Ectodermal cell (in vitro differentiated cells): ENCODE measurements around the gene C14orf119. TPM values are rescaled to one million over a fixed set of nuclear protein-coding genes. Genes with fewer than 3 reads are reported as not detected.

ENCODE experiments used
- H3K27ac ChIP-seq: 2 replicates; pipeline ENCODE4 v1.7.0; 2013; ENCODE audit warnings: mild to moderate bottlenecking, low read depth, low read length; ENCODE audit not compliant: insufficient read depth, poor library complexity, severe bottlenecking
- H3K27me3 ChIP-seq: 2 replicates; pipeline ENCODE4 v1.7.0; 2013; ENCODE audit warnings: mild to moderate bottlenecking, low read length; ENCODE audit not compliant: insufficient read depth, control insufficient read depth, poor library complexity, severe bottlenecking
- H3K36me3 ChIP-seq: one replicate; pipeline ENCODE4 v1.7.0; 2013; ENCODE audit warnings: low read length; ENCODE audit not compliant: control insufficient read depth, insufficient read depth
- H3K4me1 ChIP-seq: one replicate; pipeline ENCODE4 v1.7.0; 2013; ENCODE audit warnings: low read length; ENCODE audit not compliant: control insufficient read depth, insufficient read depth
- H3K4me3 ChIP-seq: 2 replicates; pipeline ENCODE4 v1.7.0; 2013; ENCODE audit warnings: low read depth, low read length, control low read depth; ENCODE audit not compliant: insufficient read depth
- H3K9me3 ChIP-seq: 2 replicates; pipeline ENCODE4 v1.7.0; 2013; ENCODE audit warnings: mild to moderate bottlenecking, low read length, moderate library complexity; ENCODE audit not compliant: control insufficient read depth
- WGBS, 2 experiments: methylation state at CpG; one replicate each; pipeline ENCODE4 v1.1.7; 2013; ENCODE audit warnings: missing lambda C conversion rate in 2 of 2; 5-methylcytosine and 5-hydroxymethylcytosine counted together
- polyA plus RNA-seq, 4 experiments: library from polyadenylated mRNA; stranded (reverse); fragments of 50-300 nt; gene quantifications; one replicate each; pipeline ENCODE4 v1.2.3, GENCODE V29; 2013

The C14orf119 gene, protein sequence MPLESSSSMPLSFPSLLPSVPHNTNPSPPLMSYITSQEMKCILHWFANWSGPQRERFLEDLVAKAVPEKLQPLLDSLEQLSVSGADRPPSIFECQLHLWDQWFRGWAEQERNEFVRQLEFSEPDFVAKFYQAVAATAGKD
- 50.3 TPM for polyA plus RNA-seq (2013, experiment 1 of 4)
- polyA plus RNA-seq (2013, experiment 2 of 4), result 56.0 TPM
- polyA plus RNA-seq (2013, experiment 3 of 4), result 58.7 TPM
- 52.6 TPM for polyA plus RNA-seq (2013, experiment 4 of 4)

GRCh38 chr14:23095196-23096108 lies at the start of gene C14orf119:
C14orf119 (plus strand) TSS chr14:23095505; CDS start chr14:23097659, 2,154 bp downstream.
- no peaks in the 10 kb centered on the region for H3K27me3 ChIP-seq
- H3K36me3 ChIP-seq, result peaks cover 16% of the 10 kb centered on the region
- peak within 1 kb of the TSS; percentile 83 for H3K27ac ChIP-seq
- WGBS, 2 experiments, result 0% methylated on average over 46 of the region's 46 CpGs
- peaks cover 16% of the 10 kb centered on the region for H3K4me1 ChIP-seq
- peak within 1 kb of the TSS; percentile 89 for H3K4me3 ChIP-seq
- no peaks in the 10 kb centered on the region for H3K9me3 ChIP-seq

DNA sequence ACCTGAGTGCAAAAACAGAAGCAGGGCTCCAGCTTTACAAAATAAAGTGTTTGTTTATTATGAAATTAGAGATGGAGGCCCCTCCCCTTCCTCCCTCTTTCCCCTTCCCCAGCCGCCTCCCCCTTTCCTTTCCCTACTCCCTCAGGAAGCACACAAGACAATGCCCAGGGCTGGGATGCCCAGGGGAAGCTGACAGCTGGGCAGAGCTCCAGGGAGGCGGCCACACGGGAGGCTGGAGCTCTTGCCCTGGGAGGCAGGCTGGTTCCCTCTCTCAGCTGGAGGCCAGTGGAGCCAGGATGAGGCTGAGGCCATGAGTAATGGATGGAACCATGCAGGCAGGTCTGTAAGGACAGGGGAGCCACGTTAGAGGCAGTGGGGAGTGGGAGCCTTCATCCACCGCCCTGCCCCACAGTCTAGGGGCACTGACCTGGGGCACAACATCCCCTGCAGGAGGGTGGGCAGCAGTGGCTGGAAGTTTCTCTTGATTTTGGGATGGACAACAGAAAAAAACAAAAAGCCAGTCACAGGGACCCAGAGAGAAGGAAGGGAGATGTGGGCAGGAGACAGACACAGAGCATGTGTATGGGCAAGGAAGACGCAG lies 48.2 kb upstream of the C14orf119 start:
- H3K4me1 ChIP-seq, result peaks cover 12% of the 10 kb centered on the region
- H3K27me3 ChIP-seq, result no peaks in the 10 kb centered on the region
- H3K4me3 ChIP-seq, result no peak overlapping the region
- peaks cover 20% of the 10 kb centered on the region for H3K36me3 ChIP-seq
- H3K27ac ChIP-seq, result no peak overlapping the region
- 77 to 78% methylated on average over 6 of the region's 6 CpGs for WGBS, 2 experiments
- no peaks in the 10 kb centered on the region for H3K9me3 ChIP-seq

DNA sequence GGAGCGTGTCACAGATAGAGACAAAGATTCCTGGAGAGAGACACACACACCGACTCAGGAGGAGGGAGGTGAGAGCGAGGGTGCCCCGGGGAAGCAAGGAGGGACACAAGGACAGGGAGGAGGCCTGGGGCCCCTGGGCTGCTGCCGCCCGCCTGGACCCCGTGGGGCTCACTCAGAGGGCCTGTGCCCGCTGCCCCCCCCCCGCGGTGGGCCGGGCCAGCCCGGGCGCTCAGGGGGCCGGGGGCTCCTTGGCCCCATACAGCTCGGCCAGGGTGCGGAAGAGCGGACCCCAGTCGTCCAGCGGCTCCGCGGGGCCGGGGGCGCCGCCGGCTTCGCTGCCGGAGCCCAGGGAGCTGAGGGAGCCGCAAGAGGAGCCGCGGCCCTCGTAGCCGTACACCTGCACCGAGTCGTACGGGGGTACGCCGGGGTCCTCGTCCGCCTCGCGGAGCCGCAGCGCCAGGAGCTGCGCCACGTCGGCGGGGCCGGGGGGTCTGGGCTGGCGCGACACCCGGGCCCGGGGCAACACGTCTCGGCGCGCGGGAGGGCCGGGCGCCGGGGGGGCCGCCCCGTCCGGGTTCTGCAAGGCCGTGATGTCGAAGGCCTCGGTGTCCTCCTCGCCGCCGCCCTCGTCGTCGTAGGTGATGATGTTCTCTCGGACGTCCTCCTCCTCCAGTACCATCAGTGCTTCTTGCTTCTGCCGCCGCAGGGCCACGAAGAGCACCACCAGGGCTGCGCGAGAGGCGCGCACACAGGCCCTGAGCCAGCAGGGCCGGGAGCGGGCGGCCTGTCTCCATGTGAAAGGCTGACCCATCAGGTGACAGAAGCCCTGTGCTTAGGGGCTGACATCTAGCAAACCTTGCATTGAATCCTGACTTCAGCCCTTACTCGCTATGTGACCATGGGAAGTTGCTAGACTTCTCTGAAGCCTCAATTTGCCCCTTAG lies 47.3 kb upstream of the C14orf119 start:
- no peaks in the 10 kb centered on the region for H3K27me3 ChIP-seq
- WGBS, 2 experiments, result 96 to 97% methylated on average over 85 of the region's 85 CpGs

GRCh38 chr14:23049011-23049410 lies 46.3 kb upstream of the C14orf119 start:
- WGBS, 2 experiments, result 96 to 97% methylated on average over 9 of the region's 9 CpGs
- peaks cover 24% of the 10 kb centered on the region for H3K36me3 ChIP-seq

More for the DNA sequence above, 47.3 kb upstream of the C14orf119 start:
- H3K4me3 ChIP-seq, result no peak overlapping the region
- no peaks in the 10 kb centered on the region for H3K9me3 ChIP-seq
- H3K4me1 ChIP-seq, result peaks cover 12% of the 10 kb centered on the region
- peaks cover 24% of the 10 kb centered on the region for H3K36me3 ChIP-seq
- no peak overlapping the region for H3K27ac ChIP-seq

DNA sequence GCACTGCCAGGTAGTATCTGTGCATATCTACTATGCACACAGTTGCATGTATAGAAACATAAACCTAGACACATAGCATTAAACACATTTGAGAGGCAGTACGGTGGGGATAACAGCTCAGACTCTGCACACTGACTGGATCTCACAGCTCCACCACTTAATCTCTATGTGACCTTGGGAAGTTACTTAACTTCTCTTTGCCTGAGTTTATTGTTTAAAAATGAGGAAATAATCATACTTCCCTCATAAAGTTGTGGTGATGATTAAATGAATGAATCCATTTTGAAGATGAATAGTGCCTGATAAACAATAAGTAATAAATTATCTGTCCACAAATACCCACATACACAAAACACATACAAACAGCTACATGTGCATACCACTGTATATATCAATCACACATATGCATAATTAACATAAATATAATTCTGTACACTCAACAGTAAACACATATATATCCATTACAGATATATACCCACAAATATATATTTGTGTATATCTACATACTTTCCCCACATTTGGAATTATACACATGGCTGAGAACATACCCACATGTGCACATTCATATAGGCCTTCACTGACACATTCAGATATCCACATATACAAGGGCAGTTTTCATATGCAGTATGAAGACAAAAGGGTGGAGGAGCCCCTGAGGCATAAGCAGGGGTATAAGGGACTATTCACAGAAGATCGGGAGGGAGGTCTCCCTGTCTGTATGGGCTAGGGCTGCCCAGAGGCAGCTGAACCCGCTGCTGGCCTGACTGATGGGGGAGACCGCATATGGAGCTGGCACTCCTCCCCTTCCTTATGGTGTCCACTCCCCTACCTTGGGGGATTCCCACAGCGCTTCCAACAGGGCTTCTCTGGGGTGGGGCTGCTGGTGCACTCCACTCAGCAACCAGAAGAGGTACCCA lies 43.9 kb upstream of the C14orf119 start:
- peaks cover 4% of the 10 kb centered on the region for H3K4me1 ChIP-seq
- H3K27ac ChIP-seq, result no peak overlapping the region
- no peak overlapping the region for H3K4me3 ChIP-seq
- H3K9me3 ChIP-seq, result no peaks in the 10 kb centered on the region
- WGBS, 2 experiments, result 94 to 97% methylated on average over 5 of the region's 5 CpGs
- no peaks in the 10 kb centered on the region for H3K27me3 ChIP-seq
- peaks cover 24% of the 10 kb centered on the region for H3K36me3 ChIP-seq

More at GRCh38 chr14:23049011-23049410, 46.3 kb upstream of the C14orf119 start:
- Histone ChIP-seq H3K27ac (no peak overlapping the region), H3K4me3 (no peak overlapping the region), H3K4me1 (peaks cover 4% of the 10 kb centered on the region), H3K27me3 (no peaks in the 10 kb centered on the region), H3K9me3 (no peaks in the 10 kb centered on the region)

- H3K27ac ChIP-seq, result no peak overlapping the region
- no peaks in the 10 kb centered on the region for H3K27me3 ChIP-seq
- H3K36me3 ChIP-seq, result peaks cover 24% of the 10 kb centered on the region
- H3K9me3 ChIP-seq, result no peaks in the 10 kb centered on the region
- peaks cover 4% of the 10 kb centered on the region for H3K4me1 ChIP-seq
- H3K4me3 ChIP-seq, result no peak overlapping the region
- 79 to 80% methylated on average over 14 of the region's 14 CpGs for WGBS, 2 experiments
Measured at GRCh38 chr14:23052182-23052623, 43.1 kb upstream of the C14orf119 start.

DNA sequence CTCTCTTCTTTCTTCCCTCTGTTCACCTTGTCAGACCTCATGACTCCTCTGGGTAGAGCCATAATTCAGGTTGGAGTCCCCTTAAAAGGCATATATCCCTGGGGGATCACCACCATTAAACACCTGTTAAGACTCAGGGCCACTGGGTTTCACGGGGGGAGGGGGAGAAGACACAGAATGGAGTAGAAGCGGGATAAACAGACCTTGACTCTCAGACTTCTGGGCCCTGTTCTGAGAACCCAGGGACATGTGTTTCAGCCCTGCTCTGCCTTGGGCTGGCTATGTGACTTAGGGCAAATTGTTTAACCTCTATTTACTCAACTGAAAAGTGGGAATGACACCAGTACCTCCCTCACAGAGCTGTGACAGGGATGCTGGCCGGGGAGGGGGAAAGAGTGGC lies 42.6 kb upstream of the C14orf119 start:
- 78% methylated on average over 3 of the region's 3 CpGs for WGBS, 2 experiments
- peaks cover 24% of the 10 kb centered on the region for H3K36me3 ChIP-seq
- H3K9me3 ChIP-seq, result no peaks in the 10 kb centered on the region
- H3K4me1 ChIP-seq, result peaks cover 4% of the 10 kb centered on the region
- no peaks in the 10 kb centered on the region for H3K27me3 ChIP-seq
- no peak overlapping the region for H3K4me3 ChIP-seq
- no peak overlapping the region for H3K27ac ChIP-seq

GRCh38 chr14:23053426-23053825 lies 41.9 kb upstream of the C14orf119 start:
- Histone ChIP-seq H3K27me3 (no peaks in the 10 kb centered on the region), H3K36me3 (peaks cover 24% of the 10 kb centered on the region), H3K4me3 (no peak overlapping the region), H3K9me3 (no peaks in the 10 kb centered on the region), H3K27ac (no peak overlapping the region), H3K4me1 (peaks cover 4% of the 10 kb centered on the region)
- 97% methylated on average over 10 of the region's 10 CpGs for WGBS, 2 experiments
